ENCODE results near the gene CTR9.

GRCh38 chr11:10742460-10743208 is 8.4 kb upstream of the CTR9 start:
- TF ChIP-seq, protein P1, sequence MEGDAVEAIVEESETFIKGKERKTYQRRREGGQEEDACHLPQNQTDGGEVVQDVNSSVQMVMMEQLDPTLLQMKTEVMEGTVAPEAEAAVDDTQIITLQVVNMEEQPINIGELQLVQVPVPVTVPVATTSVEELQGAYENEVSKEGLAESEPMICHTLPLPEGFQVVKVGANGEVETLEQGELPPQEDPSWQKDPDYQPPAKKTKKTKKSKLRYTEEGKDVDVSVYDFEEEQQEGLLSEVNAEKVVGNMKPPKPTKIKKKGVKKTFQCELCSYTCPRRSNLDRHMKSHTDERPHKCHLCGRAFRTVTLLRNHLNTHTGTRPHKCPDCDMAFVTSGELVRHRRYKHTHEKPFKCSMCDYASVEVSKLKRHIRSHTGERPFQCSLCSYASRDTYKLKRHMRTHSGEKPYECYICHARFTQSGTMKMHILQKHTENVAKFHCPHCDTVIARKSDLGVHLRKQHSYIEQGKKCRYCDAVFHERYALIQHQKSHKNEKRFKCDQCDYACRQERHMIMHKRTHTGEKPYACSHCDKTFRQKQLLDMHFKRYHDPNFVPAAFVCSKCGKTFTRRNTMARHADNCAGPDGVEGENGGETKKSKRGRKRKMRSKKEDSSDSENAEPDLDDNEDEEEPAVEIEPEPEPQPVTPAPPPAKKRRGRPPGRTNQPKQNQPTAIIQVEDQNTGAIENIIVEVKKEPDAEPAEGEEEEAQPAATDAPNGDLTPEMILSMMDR (IDR thresholded peaks at IDR 0.05), result no peak
- TF ChIP-seq POLR2A (IDR thresholded peaks at IDR 0.05), result no peak

All from adrenal gland (tissue), 5 donors.